Measurements from ENCODE around the gene PPM1J.

Gene PPM1J

GRCh38 chr1:112686417-112686816, 28.7 kb downstream of the PPM1J start:
- DNase-seq: no peak

GRCh38 chr1:112685913-112686312, 29.2 kb downstream of the PPM1J start:
- DNase-seq: no peak

GRCh38 chr1:112678605-112679004, 36.5 kb downstream of the PPM1J start:
- DNase-seq: no peak

GRCh38 chr1:112677501-112677900, 37.6 kb downstream of the PPM1J start:
- no peak for DNase-seq

GRCh38 chr1:112676543-112676942, 38.6 kb downstream of the PPM1J start:
- DNase-seq: no peak

- DNase-seq: no peak
These were observed 39.3 kb downstream of the PPM1J start for GRCh38 chr1:112675728-112676381.

GRCh38 chr1:112674986-112675727, 40.0 kb downstream of the PPM1J start:
- DNase-seq: no peak

- peak; percentile 55 for DNase-seq
These were observed 40.6 kb downstream of the PPM1J start, which contains the start of gene MOV10 for GRCh38 chr1:112674440-112674985. Gene MOV10 (plus strand): TSS chr1:112674659. CDS start chr1:112674913, 254 bp downstream.

GRCh38 chr1:112673592-112674439, 41.3 kb downstream of the PPM1J start:
- DNase-seq: no peak

- DNase-seq: no peak
These were observed 42.3 kb downstream of the PPM1J start for GRCh38 chr1:112672842-112673241.

- no peak for DNase-seq
These were observed 43.1 kb downstream of the PPM1J start for GRCh38 chr1:112672009-112672408.

GRCh38 chr1:112666946-112667345, 48.2 kb downstream of the PPM1J start:
- no peak for DNase-seq

GRCh38 chr1:112665857-112666256, 49.3 kb downstream of the PPM1J start:
- no peak for DNase-seq
